Hepatic stellate cell (primary cell): ENCODE results near the gene GGN.
"Not testable (repeated sequence)": the region's sequence is repeated elsewhere in the genome, so short reads cannot be mapped to it uniquely, and the experiment has no call there.

Experiments used
- DNase-seq: peaks from one replicate; pipeline ENCODE4 v3.0.0; 2011; ENCODE audit warnings: low spot score

Gene GGN, protein sequence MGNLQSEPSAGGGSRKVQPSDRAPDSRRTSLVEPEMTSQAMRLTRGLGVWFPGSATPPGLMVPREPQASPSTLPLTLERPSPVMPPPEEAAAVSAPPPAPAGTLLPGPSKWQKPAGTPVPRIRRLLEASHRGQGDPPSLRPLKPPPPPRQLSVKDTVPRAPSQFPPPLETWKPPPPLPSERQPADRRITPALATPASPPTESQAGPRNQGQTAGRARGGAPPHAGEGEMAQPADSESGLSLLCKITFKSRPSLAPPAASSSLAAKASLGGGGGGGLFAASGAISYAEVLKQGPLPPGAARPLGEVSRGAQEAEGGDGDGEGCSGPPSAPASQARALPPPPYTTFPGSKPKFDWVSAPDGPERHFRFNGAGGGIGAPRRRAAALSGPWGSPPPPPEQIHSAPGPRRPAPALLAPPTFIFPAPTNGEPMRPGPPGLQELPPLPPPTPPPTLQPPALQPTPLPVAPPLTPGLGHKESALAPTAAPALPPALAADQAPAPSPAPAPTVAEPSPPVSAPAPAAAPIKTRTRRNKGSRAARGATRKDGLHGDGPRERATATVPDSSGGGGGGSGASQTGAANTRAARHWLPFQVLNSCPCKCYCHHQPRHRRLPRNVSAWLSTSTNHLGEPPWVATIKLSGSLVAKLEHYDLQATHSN

DNA sequence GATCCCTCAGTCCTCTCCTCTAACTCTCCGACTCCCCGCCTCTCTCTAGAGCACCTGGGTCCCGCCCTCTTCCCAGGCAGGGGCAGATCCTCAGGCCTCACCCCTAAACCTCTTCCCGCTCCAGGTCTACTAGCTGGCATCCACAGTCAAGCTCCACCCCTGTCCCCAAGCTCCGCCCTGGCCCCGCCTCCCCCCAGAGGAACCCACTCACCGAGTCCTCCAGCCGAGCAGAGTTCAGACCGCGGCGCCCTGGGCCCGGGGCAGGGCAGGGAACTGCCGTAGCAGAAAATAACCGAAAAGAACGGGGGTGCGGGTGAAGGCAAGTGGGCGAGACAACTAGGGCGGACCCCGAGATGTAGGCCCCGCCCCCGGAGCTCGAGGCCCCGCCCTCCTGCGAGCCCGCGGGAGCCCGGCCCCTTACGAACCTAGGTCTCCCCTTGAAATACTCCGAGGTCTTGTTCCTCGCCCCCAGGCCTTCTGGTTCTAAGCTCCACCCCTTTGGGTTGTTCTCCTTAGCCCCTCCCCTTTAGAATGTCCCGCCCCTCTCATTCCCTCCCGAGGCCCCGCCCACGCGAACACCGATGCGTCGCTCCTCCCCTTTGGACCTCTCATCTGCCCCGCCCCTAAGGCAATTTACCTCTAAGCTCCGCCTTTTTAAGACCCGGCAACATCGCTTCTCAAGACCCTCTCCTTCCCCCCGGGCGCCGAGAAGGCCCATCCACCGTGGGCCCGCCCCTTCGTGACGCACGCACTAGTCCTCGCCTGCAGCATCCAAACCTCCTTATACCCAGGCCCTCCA is at the start of gene GGN:
TSS of gene GGN (minus strand) at position 485 of the 799 bp plus-strand sequence. CDS start 773 bp downstream, outside the sequence.
- peak; percentile 97 for DNase-seq

DNA sequence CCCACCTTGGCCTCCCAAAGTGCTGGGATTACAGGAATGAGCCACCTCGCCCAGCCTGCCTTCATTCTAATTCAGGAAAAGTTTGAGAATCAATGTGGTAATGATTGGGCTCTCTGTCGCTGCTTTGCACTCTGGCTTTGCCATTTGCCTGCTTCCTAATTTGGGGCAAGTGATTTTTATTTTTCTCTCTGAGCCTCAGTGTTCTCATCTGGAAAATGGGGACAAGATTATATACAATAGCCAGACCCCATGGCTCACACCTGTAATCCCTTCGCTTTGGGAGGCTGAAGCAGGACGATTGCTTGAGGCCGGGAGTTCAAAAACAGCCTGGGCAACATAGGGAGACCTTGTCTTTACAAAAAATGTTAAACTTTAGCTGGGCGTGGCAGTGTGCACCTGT is 49.5 kb upstream of the GGN start:
- no peak for DNase-seq

GRCh38 chr19:38434549-38435051 is 46.8 kb upstream of the GGN start:
- DNase-seq, result no peak

DNA sequence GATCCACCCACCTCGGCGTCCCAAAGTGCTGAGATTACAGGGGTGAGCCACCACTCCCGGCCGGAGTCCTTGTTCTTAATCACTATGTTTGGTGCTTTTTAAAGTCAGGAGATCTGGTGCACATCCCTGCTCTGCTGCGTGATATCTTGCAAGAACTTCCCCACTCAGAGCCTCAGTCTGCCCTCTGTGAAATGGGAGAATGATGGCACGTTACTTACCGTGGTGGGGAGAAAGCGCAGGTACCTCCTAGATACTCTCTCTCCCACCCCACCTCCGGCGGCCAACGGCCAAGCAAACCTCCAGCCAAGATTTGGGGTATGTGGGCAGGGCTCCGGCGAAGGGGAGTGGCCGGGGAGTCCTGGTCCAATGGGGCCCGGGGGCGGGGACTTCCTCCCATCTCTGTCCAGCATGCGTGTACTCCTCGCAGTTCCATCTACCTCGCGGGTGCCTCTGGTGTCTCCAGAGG is 45.5 kb upstream of the GGN start, which contains the start of gene RYR1:
TSS of gene RYR1 (plus strand) at position 424 of the 466 bp plus-strand sequence. CDS start 139 bp downstream, outside the sequence.
- peak; percentile 71 for DNase-seq

DNA sequence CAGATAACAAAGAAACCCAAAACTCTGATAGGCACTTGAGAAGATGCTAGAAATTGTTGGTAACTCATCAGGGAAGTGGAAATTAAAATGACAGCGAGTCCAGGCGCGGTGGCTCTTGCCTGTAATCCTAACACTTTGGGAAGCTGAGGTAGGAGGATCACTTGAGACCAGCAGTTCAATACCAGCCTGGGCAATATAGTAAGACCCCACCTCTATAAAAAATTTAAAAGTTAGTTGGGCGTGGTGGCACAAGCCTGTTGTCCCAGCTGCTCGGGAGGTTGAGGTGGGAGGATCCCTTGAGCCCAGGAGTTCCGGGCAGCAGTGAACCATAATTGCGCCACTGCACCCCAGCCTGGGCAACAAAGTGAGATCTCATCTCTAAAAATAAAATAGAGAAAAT is 43.1 kb upstream of the GGN start:
- DNase-seq, result no peak

DNA sequence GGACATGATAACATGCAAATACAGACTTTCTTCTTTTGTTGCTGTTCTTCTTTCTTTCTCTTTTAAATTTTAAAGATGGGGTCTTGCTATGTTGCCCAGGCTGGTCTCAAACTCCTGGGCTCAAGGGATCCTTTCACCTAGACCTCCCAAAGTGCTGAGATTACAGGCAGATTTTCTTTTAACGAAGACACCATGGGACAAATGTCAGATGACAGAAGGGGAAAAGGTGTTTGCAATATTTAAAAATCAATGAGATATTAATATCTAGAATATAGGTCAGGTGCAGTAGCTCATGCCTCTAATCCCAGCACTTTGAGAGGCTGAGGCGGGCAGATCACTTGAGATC is 42.0 kb upstream of the GGN start:
- DNase-seq, result no peak

DNA sequence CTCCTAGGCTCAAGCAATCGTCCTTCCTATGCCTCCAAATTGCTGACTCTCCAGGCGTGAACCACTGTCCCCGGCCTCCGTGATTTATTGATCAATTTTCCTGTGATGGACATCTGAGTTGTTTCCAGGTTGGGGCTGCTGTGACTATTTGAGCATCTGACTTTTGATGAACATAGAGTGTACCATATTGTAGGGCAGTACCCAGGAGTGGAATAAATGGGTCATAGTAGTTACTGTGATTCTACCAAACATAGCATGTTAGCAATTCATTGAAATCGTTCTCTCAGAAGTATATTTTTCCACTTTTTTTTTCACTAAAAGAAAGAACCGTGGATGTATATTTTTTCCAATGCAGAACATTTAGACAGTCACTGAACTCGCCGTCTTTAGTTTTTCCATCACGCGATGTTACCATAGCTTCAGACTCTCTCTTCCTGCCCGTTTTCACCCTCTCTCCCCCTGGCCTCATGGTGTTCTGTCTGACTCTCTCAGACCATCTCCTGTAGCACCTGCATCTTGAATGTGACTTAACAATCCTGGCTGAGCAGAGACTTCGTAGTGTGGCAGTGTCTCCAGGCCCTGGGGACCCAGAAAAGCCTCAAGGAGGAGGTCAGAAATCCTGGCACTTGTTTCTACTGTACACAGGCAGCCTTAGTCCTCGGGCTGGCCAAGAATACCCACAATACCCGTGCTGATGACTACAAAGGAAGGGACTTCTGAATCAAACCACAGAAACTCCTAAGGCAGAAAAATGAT is 41.4 kb upstream of the GGN start:
- DNase-seq, result no peak

- DNase-seq, result not testable (repeated sequence)
Observed at GRCh38 chr19:38427035-38427677, 39.3 kb upstream of the GGN start.

DNA sequence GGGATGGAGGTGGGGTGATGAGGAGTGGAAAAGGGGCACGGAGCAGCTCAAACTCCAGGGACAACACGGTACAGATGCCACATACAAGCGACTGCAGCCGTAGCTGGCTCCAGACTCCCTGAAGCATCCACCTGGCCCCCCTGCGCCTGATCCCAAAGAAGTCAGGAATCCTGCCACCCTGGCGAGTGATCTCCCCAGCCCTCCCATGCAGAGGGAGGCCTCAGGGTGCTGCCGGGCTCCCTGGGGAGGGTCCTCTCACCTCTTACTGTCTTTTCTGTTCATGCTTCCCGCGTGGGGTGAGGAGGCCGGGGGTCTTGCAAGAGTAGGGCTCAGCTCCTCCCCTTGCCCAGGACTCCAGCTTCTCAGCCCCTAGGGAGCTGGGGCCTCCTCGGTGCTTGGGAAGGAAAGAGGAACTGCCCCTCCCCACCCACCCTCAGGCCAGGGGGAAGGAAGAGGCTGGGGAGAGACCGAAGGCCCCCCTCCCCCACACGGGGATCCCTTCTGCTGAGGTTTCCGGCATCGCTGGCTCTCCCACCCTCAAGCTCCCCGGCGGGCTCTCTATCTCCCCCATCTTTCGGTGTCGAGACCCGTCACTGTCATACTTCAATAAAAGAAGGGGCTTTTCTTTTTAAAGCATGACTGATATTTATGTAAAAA is 38.1 kb upstream of the GGN start, which contains the start of gene RASGRP4:
TSS of gene RASGRP4 (minus strand) at position 410 of the 657 bp plus-strand sequence. CDS start at position 282, 128 bp downstream.
- DNase-seq, result no peak

- DNase-seq, result no peak
Observed at GRCh38 chr19:38425222-38425809, 37.5 kb upstream of the GGN start.

GRCh38 chr19:38424272-38424671 is 36.4 kb upstream of the GGN start:
- DNase-seq, result no peak

GRCh38 chr19:38422438-38422837 is 34.6 kb upstream of the GGN start:
- DNase-seq, result no peak

DNA sequence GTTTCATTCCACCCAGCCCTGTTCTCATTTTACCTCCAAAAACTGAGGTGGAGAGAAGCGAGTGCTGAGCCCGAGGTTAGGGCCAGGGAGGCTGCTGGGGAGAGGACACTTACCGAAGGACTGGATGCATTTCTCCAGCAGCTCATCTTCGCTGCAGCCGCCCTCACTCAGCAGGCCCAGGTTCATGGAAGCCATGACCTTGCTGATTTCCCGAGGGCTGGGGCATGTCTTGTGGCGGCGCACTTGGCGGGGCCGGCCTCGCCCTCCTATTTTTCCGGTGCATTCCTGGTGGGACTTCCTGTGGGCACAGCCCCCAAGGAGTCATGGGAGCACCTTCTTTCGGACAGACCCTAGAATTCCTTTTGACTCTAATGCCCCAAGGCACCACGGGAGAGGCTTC is 34.0 kb upstream of the GGN start:
- DNase-seq, result no peak

- DNase-seq, result no peak
Observed at GRCh38 chr19:38420935-38421334, 33.1 kb upstream of the GGN start.

GRCh38 chr19:38417544-38418506 is 30.0 kb upstream of the GGN start:
- DNase-seq, result no peak

GRCh38 chr19:38417146-38417543 is 29.3 kb upstream of the GGN start:
- no peak for DNase-seq

DNA sequence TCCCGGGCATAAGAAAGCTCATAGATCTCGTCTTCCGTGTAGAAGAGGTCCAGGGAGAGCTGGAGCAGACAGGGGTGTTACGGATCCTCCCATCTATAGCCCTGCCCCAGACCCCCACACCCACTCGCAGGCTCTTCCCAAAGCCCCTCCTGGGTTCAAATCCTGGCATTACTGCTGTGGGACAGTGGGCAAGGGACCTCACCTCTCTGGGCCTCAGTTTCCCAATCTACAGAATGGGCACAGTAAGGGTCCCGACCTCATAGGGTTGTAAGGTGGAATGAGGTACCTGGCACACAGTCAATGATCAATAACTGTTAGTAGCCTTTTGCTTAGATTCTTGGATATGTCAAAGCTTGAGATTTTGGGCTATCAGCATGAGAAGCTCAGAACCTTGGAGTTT is 25.6 kb upstream of the GGN start:
- DNase-seq, result no peak

DNA sequence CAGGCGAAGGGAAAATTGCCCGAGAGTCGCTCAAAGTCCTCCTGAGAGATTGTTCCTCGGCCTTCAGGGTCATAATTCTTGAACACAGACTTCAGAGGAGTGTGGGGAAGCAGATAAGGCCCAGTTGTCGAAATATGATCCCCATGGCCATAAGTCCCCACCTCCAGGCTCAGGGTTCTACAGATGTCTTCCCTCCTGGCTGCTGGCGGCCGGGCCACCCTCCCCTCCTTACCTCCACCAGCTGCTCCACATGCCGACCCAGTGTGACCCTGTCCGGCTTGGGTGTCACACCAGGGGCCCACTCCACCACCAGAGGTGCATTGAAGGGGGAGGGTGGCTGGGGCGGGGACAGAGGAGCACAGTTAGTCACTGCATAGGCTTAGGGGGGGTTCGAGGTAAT is 25.1 kb upstream of the GGN start:
- DNase-seq, result no peak

DNA sequence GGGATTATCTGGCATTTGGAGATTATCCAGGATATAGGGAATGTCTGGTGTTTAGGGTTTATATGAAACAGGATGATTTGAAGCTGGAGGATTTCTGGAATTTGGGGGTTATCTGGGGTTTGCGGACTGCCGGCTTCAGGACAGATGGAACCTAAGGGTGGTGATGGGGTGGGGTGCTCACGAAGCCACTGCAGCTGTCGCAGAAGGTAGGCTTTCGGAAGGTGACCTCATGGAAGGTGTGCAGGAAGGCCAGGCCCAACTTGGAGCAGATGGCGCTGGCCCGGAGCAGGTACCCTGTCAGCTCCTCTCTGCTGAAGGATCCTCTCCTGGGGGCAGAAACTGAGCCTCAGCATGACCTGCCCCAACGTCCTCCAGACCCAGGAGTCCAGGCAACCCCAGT is 24.7 kb upstream of the GGN start:
- no peak for DNase-seq
